ENCODE results near the gene SIRPD.

DNA sequence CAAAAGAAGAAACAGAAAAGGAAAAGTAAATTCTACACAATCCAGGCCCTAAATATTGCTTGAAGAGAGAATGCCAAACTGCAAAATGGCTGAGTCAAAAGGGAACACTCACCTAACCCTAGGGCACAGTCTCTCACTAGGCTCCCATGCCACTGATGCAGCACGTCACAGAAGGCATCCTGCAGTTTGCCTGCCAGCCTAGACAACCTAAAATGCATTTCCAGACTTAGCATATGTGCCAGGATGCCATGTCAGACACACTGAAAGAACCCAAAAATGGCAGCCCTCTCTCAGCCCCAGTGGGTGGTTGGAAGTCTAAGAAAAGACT is 10.6 kb upstream of the SIRPD start:
- TF ChIP-seq, protein P1, sequence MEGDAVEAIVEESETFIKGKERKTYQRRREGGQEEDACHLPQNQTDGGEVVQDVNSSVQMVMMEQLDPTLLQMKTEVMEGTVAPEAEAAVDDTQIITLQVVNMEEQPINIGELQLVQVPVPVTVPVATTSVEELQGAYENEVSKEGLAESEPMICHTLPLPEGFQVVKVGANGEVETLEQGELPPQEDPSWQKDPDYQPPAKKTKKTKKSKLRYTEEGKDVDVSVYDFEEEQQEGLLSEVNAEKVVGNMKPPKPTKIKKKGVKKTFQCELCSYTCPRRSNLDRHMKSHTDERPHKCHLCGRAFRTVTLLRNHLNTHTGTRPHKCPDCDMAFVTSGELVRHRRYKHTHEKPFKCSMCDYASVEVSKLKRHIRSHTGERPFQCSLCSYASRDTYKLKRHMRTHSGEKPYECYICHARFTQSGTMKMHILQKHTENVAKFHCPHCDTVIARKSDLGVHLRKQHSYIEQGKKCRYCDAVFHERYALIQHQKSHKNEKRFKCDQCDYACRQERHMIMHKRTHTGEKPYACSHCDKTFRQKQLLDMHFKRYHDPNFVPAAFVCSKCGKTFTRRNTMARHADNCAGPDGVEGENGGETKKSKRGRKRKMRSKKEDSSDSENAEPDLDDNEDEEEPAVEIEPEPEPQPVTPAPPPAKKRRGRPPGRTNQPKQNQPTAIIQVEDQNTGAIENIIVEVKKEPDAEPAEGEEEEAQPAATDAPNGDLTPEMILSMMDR (IDR thresholded peaks at IDR 0.05) = no peak
- no peak for TF ChIP-seq POLR2AphosphoS5 (IDR thresholded peaks at IDR 0.05)
